Measurements from ENCODE around the gene ATG4C.

Gene ATG4C

GRCh38 chr1:62840555-62840954 is 56.6 kb downstream of the ATG4C start:
- no peak for DNase-seq (ENCODE audit: low read depth in 2 of 2)

- DNase-seq (ENCODE audit: low read depth in 2 of 2), result no peak
Measured at GRCh38 chr1:62841587-62842169, 57.7 kb downstream of the ATG4C start.

- no peak for DNase-seq (ENCODE audit: low read depth in 2 of 2)
Measured at GRCh38 chr1:62844030-62844429, 60.1 kb downstream of the ATG4C start.

- no peak for DNase-seq (ENCODE audit: low read depth in 2 of 2)
Measured at GRCh38 chr1:62849031-62849430, 65.1 kb downstream of the ATG4C start.

GRCh38 chr1:62852253-62852652 is 68.3 kb downstream of the ATG4C start:
- DNase-seq (ENCODE audit: low read depth in 2 of 2), result no peak

GRCh38 chr1:62856960-62857359 is 73.0 kb downstream of the ATG4C start:
- DNase-seq (ENCODE audit: low read depth in 2 of 2), result no peak

- no peak for DNase-seq (ENCODE audit: low read depth in 2 of 2)
Measured at GRCh38 chr1:62869217-62869754, 85.4 kb downstream of the ATG4C start.

GRCh38 chr1:62870148-62870547 is 86.2 kb downstream of the ATG4C start:
- no peak for DNase-seq (ENCODE audit: low read depth in 2 of 2)

GRCh38 chr1:62875676-62876075 is 91.7 kb downstream of the ATG4C start:
- DNase-seq (ENCODE audit: low read depth in 2 of 2), result no peak

- no peak for DNase-seq (ENCODE audit: low read depth in 2 of 2)
Measured at GRCh38 chr1:62876535-62876934, 92.6 kb downstream of the ATG4C start.

GRCh38 chr1:62877579-62877978 is 93.6 kb downstream of the ATG4C start:
- DNase-seq (ENCODE audit: low read depth in 2 of 2), result no peak

GRCh38 chr1:62879962-62880361 is 96.0 kb downstream of the ATG4C start:
- DNase-seq (ENCODE audit: low read depth in 2 of 2), result no peak

GRCh38 chr1:62882201-62883104 is 98.5 kb downstream of the ATG4C start:
- DNase-seq (ENCODE audit: low read depth in 2 of 2), result no peak

GRCh38 chr1:62884156-62884740 is 100.3 kb downstream of the ATG4C start:
- DNase-seq (ENCODE audit: low read depth in 2 of 2), result no peak

- no peak for DNase-seq (ENCODE audit: low read depth in 2 of 2)
Measured at GRCh38 chr1:62887799-62888507, 104.0 kb downstream of the ATG4C start.

GRCh38 chr1:62891956-62892562 is 108.1 kb downstream of the ATG4C start:
- DNase-seq (ENCODE audit: low read depth in 2 of 2), result no peak

GRCh38 chr1:62897788-62898187 is 113.9 kb downstream of the ATG4C start:
- DNase-seq (ENCODE audit: low read depth in 2 of 2), result no peak

GRCh38 chr1:62900566-62900965 is 116.6 kb downstream of the ATG4C start:
- no peak for DNase-seq (ENCODE audit: low read depth in 2 of 2)

- no peak for DNase-seq (ENCODE audit: low read depth in 2 of 2)
Measured at GRCh38 chr1:62901650-62902049, 117.7 kb downstream of the ATG4C start.

- DNase-seq (ENCODE audit: low read depth in 2 of 2), result no peak
Measured at GRCh38 chr1:62903522-62903921, 119.6 kb downstream of the ATG4C start.

GRCh38 chr1:62903982-62904855 is 120.3 kb downstream of the ATG4C start:
- DNase-seq (ENCODE audit: low read depth in 2 of 2), result no peak
